CD4-positive, alpha-beta T cell treated with Interleukin-15 for 1 hour (primary cell): ENCODE measurements around the gene MND1.

Experiments used
- DNase-seq: peaks from one replicate; pipeline ENCODE4 v3.0.0-alpha.2; 2020

MND1 gene

GRCh38 chr4:153344131-153345011 is at the start of gene MND1:
Gene MND1, plus strand, starts transcription at chr4:153344688. Its CDS starts 50 bp downstream, at chr4:153344738.
- DNase-seq, result peak; percentile 84

GRCh38 chr4:153295131-153295755 is 49.2 kb upstream of the MND1 start:
- DNase-seq, result no peak

GRCh38 chr4:153296040-153296823 is 48.3 kb upstream of the MND1 start:
- no peak for DNase-seq

- no peak for DNase-seq
These were observed 47.4 kb upstream of the MND1 start for GRCh38 chr4:153297116-153297515.

- no peak for DNase-seq
These were observed 33.7 kb upstream of the MND1 start for GRCh38 chr4:153310793-153311192.

- DNase-seq, result no peak
These were observed 29.6 kb upstream of the MND1 start for GRCh38 chr4:153314915-153315314.

GRCh38 chr4:153318696-153319320 is 25.7 kb upstream of the MND1 start:
- DNase-seq, result no peak

- no peak for DNase-seq
These were observed 21.7 kb upstream of the MND1 start for GRCh38 chr4:153322791-153323190.

- DNase-seq, result no peak
These were observed 20.4 kb upstream of the MND1 start for GRCh38 chr4:153324046-153324445.

GRCh38 chr4:153325558-153325957 is 18.9 kb upstream of the MND1 start:
- DNase-seq, result no peak

GRCh38 chr4:153326513-153326912 is 18.0 kb upstream of the MND1 start:
- DNase-seq, result no peak

GRCh38 chr4:153327247-153327646 is 17.2 kb upstream of the MND1 start:
- DNase-seq, result no peak

GRCh38 chr4:153332936-153333335 is 11.6 kb upstream of the MND1 start:
- DNase-seq, result no peak

- DNase-seq, result no peak
These were observed 10.6 kb upstream of the MND1 start for GRCh38 chr4:153333874-153334273.

GRCh38 chr4:153335665-153336064 is 8.8 kb upstream of the MND1 start:
- DNase-seq, result no peak

GRCh38 chr4:153337686-153338085 is 6.8 kb upstream of the MND1 start:
- no peak for DNase-seq

- DNase-seq, result no peak
These were observed 2.9 kb upstream of the MND1 start for GRCh38 chr4:153341575-153342090.

- DNase-seq, result no peak
These were observed 1.5 kb upstream of the MND1 start for GRCh38 chr4:153342751-153343552.

GRCh38 chr4:153345012-153345981 is 809 bp downstream of the MND1 start:
- DNase-seq, result peak; percentile 40

- no peak for DNase-seq
These were observed 1.5 kb downstream of the MND1 start for GRCh38 chr4:153346031-153346430.

- DNase-seq, result no peak
These were observed 2.1 kb downstream of the MND1 start for GRCh38 chr4:153346563-153346962.
